HepG2 (cell line): ENCODE data around the gene GFOD1. TPM values are rescaled to one million over a fixed set of nuclear protein-coding genes. Genes with fewer than 3 reads are reported as not detected.

ENCODE experiments used
- HNRNPH1 ChIP-seq: fragments of 200-400 bp; formaldehyde crosslinking; optimal IDR thresholded peaks from 2 replicates; pipeline ENCODE3; 2017; ENCODE audit warnings: mild to moderate bottlenecking, low read depth, low read length
- HOXA5 ChIP-seq: sonication (generic); formaldehyde crosslinking; IDR thresholded peaks from 2 replicates; pipeline ENCODE4 v1.4.0; 2020; ENCODE audit warnings: missing genetic modification reagents
- KAT7 ChIP-seq: IDR thresholded peaks from 2 replicates; pipeline ENCODE4 v1.6.1; 2018; ENCODE audit warnings: borderline replicate concordance, missing compliant biosample characterization
- NR2F1 ChIP-seq, 2 experiments: fragments of 450-650 bp in 1 of 2; formaldehyde crosslinking in 1 of 2; IDR thresholded peaks; 2 replicates each; pipeline versions ENCODE4 v1.5.0 to v1.6.1; 2016 to 2020; ENCODE audit warnings: mild to moderate bottlenecking in 1 of 2, missing compliant biosample characterization in 1 of 2, missing genetic modification reagents in 1 of 2, moderate library complexity in 1 of 2
- POLR2A ChIP-seq, 2 experiments: IDR thresholded peaks; 2 replicates each; pipeline ENCODE4 v1.6.1; 2011; ENCODE audit warnings: low read depth in 2 of 2, low read length in 2 of 2, mild to moderate bottlenecking in 1 of 2, moderate library complexity in 1 of 2; ENCODE audit not compliant: insufficient read depth in 1 of 2
- POLR2G ChIP-seq: fragments of 200-400 bp; formaldehyde crosslinking; IDR thresholded peaks from 2 replicates; pipeline ENCODE4 v1.6.1; 2018; ENCODE audit warnings: mild to moderate bottlenecking, low read depth, low read length, moderate library complexity
- RARA ChIP-seq: IDR thresholded peaks from 2 replicates; pipeline ENCODE4 v1.6.1; 2016; ENCODE audit warnings: missing genetic modification reagents, missing compliant biosample characterization
- SALL1 ChIP-seq: sonication (generic); formaldehyde crosslinking; IDR thresholded peaks from 2 replicates; pipeline ENCODE4 v1.8.0; 2022; ENCODE audit warnings: mild to moderate bottlenecking, missing genetic modification reagents
- SRSF4 ChIP-seq: fragments of 200-400 bp; formaldehyde crosslinking; IDR thresholded peaks from one replicate; pipeline ENCODE4 v1.6.1; 2018; ENCODE audit warnings: mild to moderate bottlenecking, low read depth, low read length, moderate library complexity; ENCODE audit not compliant: poor library complexity, severe bottlenecking
- TEAD3 ChIP-seq: optimal IDR thresholded peaks from 2 replicates; pipeline ENCODE3; 2016; ENCODE audit warnings: borderline replicate concordance
- ZMYM3 ChIP-seq: sonication (generic); formaldehyde crosslinking; IDR thresholded peaks from 2 replicates; pipeline ENCODE4 v1.5.1; 2020; ENCODE audit warnings: mild to moderate bottlenecking, missing genetic modification reagents
- ZNF136 ChIP-seq: sonication (generic); formaldehyde crosslinking; IDR thresholded peaks from 2 replicates; pipeline ENCODE4 v1.8.1; 2022; ENCODE audit warnings: low read depth, mild to moderate bottlenecking, moderate library complexity, missing genetic modification reagents
- ZNF543 ChIP-seq: sonication (generic); formaldehyde crosslinking; IDR thresholded peaks from 2 replicates; pipeline ENCODE4 v1.4.0; 2020; ENCODE audit warnings: mild to moderate bottlenecking, missing genetic modification reagents
- ZNF776 ChIP-seq: sonication (generic); formaldehyde crosslinking; IDR thresholded peaks from 2 replicates; pipeline ENCODE4 v1.4.0; 2020; ENCODE audit warnings: mild to moderate bottlenecking, missing genetic modification reagents
- ZSCAN31 ChIP-seq: sonication (generic); formaldehyde crosslinking; IDR thresholded peaks from 2 replicates; pipeline ENCODE4 v1.5.0; 2020; ENCODE audit warnings: low read depth, mild to moderate bottlenecking, missing genetic modification reagents
- polyA plus RNA-seq, 8 experiments: library from polyadenylated mRNA; depleted of rRNA in 3 of 8; stranded (reverse) in 7 of 8; unstranded in 1 of 8; fragments of >200 nt; fragmentation: Illumina TruSeq in 4 of 8; extraction: Trizol in 4 of 8; gene quantifications; 2 replicates each; pipeline versions ENCODE4 v1.2.1 to v1.2.3, GENCODE V29; 2011 to 2016; ENCODE audit warnings: low read depth in 4 of 8, missing spikeins in 1 of 8, mixed read lengths in 1 of 8; ENCODE audit not compliant: insufficient read depth in 1 of 8
- total RNA-seq, 5 experiments: library from RNA; depleted of rRNA; stranded (reverse); fragments of >200 nt; fragmentation: Illumina TruSeq; extraction: Trizol; gene quantifications; 2 replicates each; pipeline ENCODE4 v1.2.3, GENCODE V29; 2016; ENCODE audit warnings: low read depth in 1 of 5
- TF ChIP-seq, protein P1 (sequence below): IDR thresholded peaks from 2 replicates; pipeline ENCODE4 v1.6.1; 2016; ENCODE audit warnings: low read depth, missing genetic modification reagents, missing compliant biosample characterization
- TF ChIP-seq, protein P2 (sequence below): sonication (generic); formaldehyde crosslinking; IDR thresholded peaks from 2 replicates; pipeline ENCODE4 v1.4.0; 2020; ENCODE audit warnings: mild to moderate bottlenecking, missing genetic modification reagents
- TF ChIP-seq, protein P3 (sequence below): sonication (generic); formaldehyde crosslinking; IDR thresholded peaks from 2 replicates; pipeline ENCODE4 v1.4.0; 2020; ENCODE audit warnings: missing genetic modification reagents
- TF ChIP-seq, protein P4 (sequence below): sonication (generic); formaldehyde crosslinking; IDR thresholded peaks from 2 replicates; pipeline ENCODE4 v1.8.0; 2022; ENCODE audit warnings: mild to moderate bottlenecking, missing genetic modification reagents

GFOD1 gene
- total and polyA plus RNA-seq, 2 of the 13 experiments (the other 11 are each of a cell fraction or from before 2014, with no cell fraction given): 1.9 to 6.4 TPM

DNA sequence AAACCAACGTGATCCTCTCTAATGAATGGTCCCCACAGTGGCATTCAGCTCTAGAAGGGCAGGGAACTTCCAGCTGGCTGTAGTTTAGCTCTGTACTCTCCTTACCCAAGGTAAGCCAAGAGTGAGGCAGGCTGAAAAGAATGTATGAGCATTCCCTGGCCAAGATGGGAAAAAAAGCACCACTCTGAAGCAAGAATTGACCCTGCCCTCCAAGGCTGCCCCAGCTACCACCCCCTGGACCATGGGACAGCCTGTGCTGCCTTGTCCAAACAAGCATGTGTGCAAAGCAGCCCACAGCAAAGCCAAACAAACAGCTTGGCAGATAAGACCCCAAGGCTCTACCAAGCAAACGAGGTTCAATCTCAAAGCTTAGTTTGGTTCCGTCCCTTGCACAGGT lies 73.9 kb downstream of the GFOD1 start (continued):
- TF ChIP-seq, protein P1, sequence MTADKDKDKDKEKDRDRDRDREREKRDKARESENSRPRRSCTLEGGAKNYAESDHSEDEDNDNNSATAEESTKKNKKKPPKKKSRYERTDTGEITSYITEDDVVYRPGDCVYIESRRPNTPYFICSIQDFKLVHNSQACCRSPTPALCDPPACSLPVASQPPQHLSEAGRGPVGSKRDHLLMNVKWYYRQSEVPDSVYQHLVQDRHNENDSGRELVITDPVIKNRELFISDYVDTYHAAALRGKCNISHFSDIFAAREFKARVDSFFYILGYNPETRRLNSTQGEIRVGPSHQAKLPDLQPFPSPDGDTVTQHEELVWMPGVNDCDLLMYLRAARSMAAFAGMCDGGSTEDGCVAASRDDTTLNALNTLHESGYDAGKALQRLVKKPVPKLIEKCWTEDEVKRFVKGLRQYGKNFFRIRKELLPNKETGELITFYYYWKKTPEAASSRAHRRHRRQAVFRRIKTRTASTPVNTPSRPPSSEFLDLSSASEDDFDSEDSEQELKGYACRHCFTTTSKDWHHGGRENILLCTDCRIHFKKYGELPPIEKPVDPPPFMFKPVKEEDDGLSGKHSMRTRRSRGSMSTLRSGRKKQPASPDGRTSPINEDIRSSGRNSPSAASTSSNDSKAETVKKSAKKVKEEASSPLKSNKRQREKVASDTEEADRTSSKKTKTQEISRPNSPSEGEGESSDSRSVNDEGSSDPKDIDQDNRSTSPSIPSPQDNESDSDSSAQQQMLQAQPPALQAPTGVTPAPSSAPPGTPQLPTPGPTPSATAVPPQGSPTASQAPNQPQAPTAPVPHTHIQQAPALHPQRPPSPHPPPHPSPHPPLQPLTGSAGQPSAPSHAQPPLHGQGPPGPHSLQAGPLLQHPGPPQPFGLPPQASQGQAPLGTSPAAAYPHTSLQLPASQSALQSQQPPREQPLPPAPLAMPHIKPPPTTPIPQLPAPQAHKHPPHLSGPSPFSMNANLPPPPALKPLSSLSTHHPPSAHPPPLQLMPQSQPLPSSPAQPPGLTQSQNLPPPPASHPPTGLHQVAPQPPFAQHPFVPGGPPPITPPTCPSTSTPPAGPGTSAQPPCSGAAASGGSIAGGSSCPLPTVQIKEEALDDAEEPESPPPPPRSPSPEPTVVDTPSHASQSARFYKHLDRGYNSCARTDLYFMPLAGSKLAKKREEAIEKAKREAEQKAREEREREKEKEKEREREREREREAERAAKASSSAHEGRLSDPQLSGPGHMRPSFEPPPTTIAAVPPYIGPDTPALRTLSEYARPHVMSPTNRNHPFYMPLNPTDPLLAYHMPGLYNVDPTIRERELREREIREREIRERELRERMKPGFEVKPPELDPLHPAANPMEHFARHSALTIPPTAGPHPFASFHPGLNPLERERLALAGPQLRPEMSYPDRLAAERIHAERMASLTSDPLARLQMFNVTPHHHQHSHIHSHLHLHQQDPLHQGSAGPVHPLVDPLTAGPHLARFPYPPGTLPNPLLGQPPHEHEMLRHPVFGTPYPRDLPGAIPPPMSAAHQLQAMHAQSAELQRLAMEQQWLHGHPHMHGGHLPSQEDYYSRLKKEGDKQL (CRISPR knock-in tag): peak; percentile 83
- TF ChIP-seq SALL1 (CRISPR knock-in tag) (peak; percentile 93), ZNF776 (no peak), SRSF4 (no peak), ZSCAN31 (CRISPR knock-in tag) (0 out of 2 replicates have a peak, but pooled peaks have one; percentile 50), ZNF543 (CRISPR knock-in tag) (no peak), KAT7 (CRISPR knock-in tag) (no peak), POLR2A (IDR thresholded peaks at IDR 0.05; ENCODE audit: insufficient read depth in 1 of 2, low read depth in 2 of 2, low read length in 2 of 2) (peak in 1 of 2 experiments; percentile 58; a peak in 2 of 4 replicates), HNRNPH1 (no peak), ZMYM3 (CRISPR knock-in tag) (peak; percentile 78; the same call in 1 of the 2 replicates), TEAD3 (CRISPR knock-in tag) (peak; percentile 83), RARA (peak; percentile 75), ZNF136 (no peak), HOXA5 (no peak), POLR2G (no peak), NR2F1 (CRISPR knock-in tag; IDR thresholded peaks at IDR 0.05) (peak in 1 of 2 experiments; percentile 65; a peak in 1 of 4 replicates)
- TF ChIP-seq, protein P2, sequence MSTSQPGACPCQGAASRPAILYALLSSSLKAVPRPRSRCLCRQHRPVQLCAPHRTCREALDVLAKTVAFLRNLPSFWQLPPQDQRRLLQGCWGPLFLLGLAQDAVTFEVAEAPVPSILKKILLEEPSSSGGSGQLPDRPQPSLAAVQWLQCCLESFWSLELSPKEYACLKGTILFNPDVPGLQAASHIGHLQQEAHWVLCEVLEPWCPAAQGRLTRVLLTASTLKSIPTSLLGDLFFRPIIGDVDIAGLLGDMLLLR (CRISPR knock-in tag): no peak
- TF ChIP-seq, protein P3, sequence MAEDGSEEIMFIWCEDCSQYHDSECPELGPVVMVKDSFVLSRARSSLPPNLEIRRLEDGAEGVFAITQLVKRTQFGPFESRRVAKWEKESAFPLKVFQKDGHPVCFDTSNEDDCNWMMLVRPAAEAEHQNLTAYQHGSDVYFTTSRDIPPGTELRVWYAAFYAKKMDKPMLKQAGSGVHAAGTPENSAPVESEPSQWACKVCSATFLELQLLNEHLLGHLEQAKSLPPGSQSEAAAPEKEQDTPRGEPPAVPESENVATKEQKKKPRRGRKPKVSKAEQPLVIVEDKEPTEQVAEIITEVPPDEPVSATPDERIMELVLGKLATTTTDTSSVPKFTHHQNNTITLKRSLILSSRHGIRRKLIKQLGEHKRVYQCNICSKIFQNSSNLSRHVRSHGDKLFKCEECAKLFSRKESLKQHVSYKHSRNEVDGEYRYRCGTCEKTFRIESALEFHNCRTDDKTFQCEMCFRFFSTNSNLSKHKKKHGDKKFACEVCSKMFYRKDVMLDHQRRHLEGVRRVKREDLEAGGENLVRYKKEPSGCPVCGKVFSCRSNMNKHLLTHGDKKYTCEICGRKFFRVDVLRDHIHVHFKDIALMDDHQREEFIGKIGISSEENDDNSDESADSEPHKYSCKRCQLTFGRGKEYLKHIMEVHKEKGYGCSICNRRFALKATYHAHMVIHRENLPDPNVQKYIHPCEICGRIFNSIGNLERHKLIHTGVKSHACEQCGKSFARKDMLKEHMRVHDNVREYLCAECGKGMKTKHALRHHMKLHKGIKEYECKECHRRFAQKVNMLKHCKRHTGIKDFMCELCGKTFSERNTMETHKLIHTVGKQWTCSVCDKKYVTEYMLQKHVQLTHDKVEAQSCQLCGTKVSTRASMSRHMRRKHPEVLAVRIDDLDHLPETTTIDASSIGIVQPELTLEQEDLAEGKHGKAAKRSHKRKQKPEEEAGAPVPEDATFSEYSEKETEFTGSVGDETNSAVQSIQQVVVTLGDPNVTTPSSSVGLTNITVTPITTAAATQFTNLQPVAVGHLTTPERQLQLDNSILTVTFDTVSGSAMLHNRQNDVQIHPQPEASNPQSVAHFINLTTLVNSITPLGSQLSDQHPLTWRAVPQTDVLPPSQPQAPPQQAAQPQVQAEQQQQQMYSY: no peak
- TF ChIP-seq, protein P4, sequence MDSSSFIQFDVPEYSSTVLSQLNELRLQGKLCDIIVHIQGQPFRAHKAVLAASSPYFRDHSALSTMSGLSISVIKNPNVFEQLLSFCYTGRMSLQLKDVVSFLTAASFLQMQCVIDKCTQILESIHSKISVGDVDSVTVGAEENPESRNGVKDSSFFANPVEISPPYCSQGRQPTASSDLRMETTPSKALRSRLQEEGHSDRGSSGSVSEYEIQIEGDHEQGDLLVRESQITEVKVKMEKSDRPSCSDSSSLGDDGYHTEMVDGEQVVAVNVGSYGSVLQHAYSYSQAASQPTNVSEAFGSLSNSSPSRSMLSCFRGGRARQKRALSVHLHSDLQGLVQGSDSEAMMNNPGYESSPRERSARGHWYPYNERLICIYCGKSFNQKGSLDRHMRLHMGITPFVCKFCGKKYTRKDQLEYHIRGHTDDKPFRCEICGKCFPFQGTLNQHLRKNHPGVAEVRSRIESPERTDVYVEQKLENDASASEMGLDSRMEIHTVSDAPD: peak; percentile 100
